ENCODE results near the gene PLPPR1.
"Not testable (repeated sequence)": the region's sequence is repeated elsewhere in the genome, so short reads cannot be mapped to it uniquely, and the experiment has no call there.

Gene PLPPR1

GRCh38 chr9:101119206-101119819 lies 90.8 kb downstream of the PLPPR1 start:
- TF ChIP-seq Cebpa-rat (IDR thresholded peaks at IDR 0.05) = no peak
- H3K27ac ChIP-seq = no peak overlapping the region

GRCh38 chr9:101121836-101122399 lies 93.4 kb downstream of the PLPPR1 start:
- Histone ChIP-seq H3K36me3 (no peaks in the 10 kb centered on the region), H4K20me1 (no peaks in the 10 kb centered on the region), H3K4me3 (no peak overlapping the region), H3K9ac (no peak overlapping the region), H3K27me3 (no peaks in the 10 kb centered on the region), H3K9me3 (peaks cover 24% of the 10 kb centered on the region), H3K27ac (no peak overlapping the region), H3K4me1 (no peaks in the 10 kb centered on the region), H3K4me2 (no peak overlapping the region)
- no peak for TF ChIP-seq Cebpa-rat (IDR thresholded peaks at IDR 0.05)

More at GRCh38 chr9:101119206-101119819, 90.8 kb downstream of the PLPPR1 start:
- Histone ChIP-seq H3K4me2 (no peak overlapping the region), H3K36me3 (no peaks in the 10 kb centered on the region), H3K9me3 (peaks cover 19% of the 10 kb centered on the region), H3K27me3 (no peaks in the 10 kb centered on the region), H3K4me1 (no peaks in the 10 kb centered on the region), H3K4me3 (no peak overlapping the region), H3K9ac (no peak overlapping the region), H4K20me1 (no peaks in the 10 kb centered on the region)

GRCh38 chr9:101126556-101126955 lies 98.0 kb downstream of the PLPPR1 start:
- Histone ChIP-seq H3K4me3 (no peak overlapping the region), H3K36me3 (no peaks in the 10 kb centered on the region), H4K20me1 (no peaks in the 10 kb centered on the region), H3K27ac (no peak overlapping the region), H3K4me2 (no peak overlapping the region), H3K9ac (no peak overlapping the region), H3K9me3 (peaks cover 32% of the 10 kb centered on the region), H3K4me1 (no peaks in the 10 kb centered on the region), H3K27me3 (no peaks in the 10 kb centered on the region)
- TF ChIP-seq Cebpa-rat (IDR thresholded peaks at IDR 0.05) = no peak

GRCh38 chr9:101127369-101127768 lies 98.8 kb downstream of the PLPPR1 start:
- H3K4me1 ChIP-seq, H3K27ac ChIP-seq, H3K9ac ChIP-seq, H3K4me2 ChIP-seq, H3K4me3 ChIP-seq, H4K20me1 ChIP-seq, H3K36me3 ChIP-seq, H3K27me3 ChIP-seq: not testable (repeated sequence)
- H3K9me3 ChIP-seq = peaks cover 32% of the 10 kb centered on the region

GRCh38 chr9:101128623-101129022 lies 100.1 kb downstream of the PLPPR1 start:
- Histone ChIP-seq H3K4me1 (no peaks in the 10 kb centered on the region), H3K36me3 (no peaks in the 10 kb centered on the region), H3K4me2 (no peak overlapping the region), H3K27ac (no peak overlapping the region), H3K9me3 (peaks cover 20% of the 10 kb centered on the region), H3K27me3 (no peaks in the 10 kb centered on the region), H3K9ac (no peak overlapping the region), H3K4me3 (no peak overlapping the region), H4K20me1 (no peaks in the 10 kb centered on the region)
- TF ChIP-seq Cebpa-rat (IDR thresholded peaks at IDR 0.05) = no peak

- H4K20me1 ChIP-seq = no peaks in the 10 kb centered on the region
- H3K4me2 ChIP-seq = no peak overlapping the region
- no peak overlapping the region for H3K4me3 ChIP-seq
- H3K36me3 ChIP-seq = no peaks in the 10 kb centered on the region
- no peak overlapping the region for H3K9ac ChIP-seq
- peaks cover 10% of the 10 kb centered on the region; the same call in 1 of the 2 replicates for H3K9me3 ChIP-seq
- no peak for TF ChIP-seq Cebpa-rat (IDR thresholded peaks at IDR 0.05)
- H3K27me3 ChIP-seq = no peaks in the 10 kb centered on the region
- H3K27ac ChIP-seq = no peak overlapping the region
- H3K4me1 ChIP-seq = no peaks in the 10 kb centered on the region
These were observed 101.5 kb downstream of the PLPPR1 start for GRCh38 chr9:101130054-101130453.

- Histone ChIP-seq H4K20me1 (no peaks in the 10 kb centered on the region), H3K36me3 (no peaks in the 10 kb centered on the region), H3K27me3 (no peaks in the 10 kb centered on the region), H3K4me2 (no peak overlapping the region), H3K9me3 (peaks cover 10% of the 10 kb centered on the region; the same call in 1 of the 2 replicates), H3K4me3 (no peak overlapping the region), H3K27ac (no peak overlapping the region), H3K9ac (no peak overlapping the region), H3K4me1 (no peaks in the 10 kb centered on the region)
- no peak for TF ChIP-seq Cebpa-rat (IDR thresholded peaks at IDR 0.05)
These were observed 102.8 kb downstream of the PLPPR1 start for GRCh38 chr9:101131326-101131725.

- Histone ChIP-seq H4K20me1 (no peaks in the 10 kb centered on the region), H3K4me2 (no peak overlapping the region), H3K9ac (no peak overlapping the region), H3K4me3 (no peak overlapping the region), H3K36me3 (no peaks in the 10 kb centered on the region), H3K4me1 (no peaks in the 10 kb centered on the region), H3K27ac (no peak overlapping the region), H3K27me3 (no peaks in the 10 kb centered on the region), H3K9me3 (no peaks in the 10 kb centered on the region)
- no peak for TF ChIP-seq Cebpa-rat (IDR thresholded peaks at IDR 0.05)
These were observed 104.3 kb downstream of the PLPPR1 start for GRCh38 chr9:101132801-101133200.

- Histone ChIP-seq H3K4me3 (no peak overlapping the region), H3K27me3 (no peaks in the 10 kb centered on the region), H4K20me1 (no peaks in the 10 kb centered on the region), H3K4me1 (no peaks in the 10 kb centered on the region), H3K9ac (no peak overlapping the region), H3K4me2 (no peak overlapping the region), H3K27ac (no peak overlapping the region), H3K9me3 (no peaks in the 10 kb centered on the region), H3K36me3 (no peaks in the 10 kb centered on the region)
- no peak for TF ChIP-seq Cebpa-rat (IDR thresholded peaks at IDR 0.05)
These were observed 110.0 kb downstream of the PLPPR1 start for GRCh38 chr9:101138509-101138908.

GRCh38 chr9:101139082-101139481 lies 110.6 kb downstream of the PLPPR1 start:
- H3K27me3 ChIP-seq = no peaks in the 10 kb centered on the region
- H4K20me1 ChIP-seq = no peaks in the 10 kb centered on the region
- no peak overlapping the region for H3K4me3 ChIP-seq
- H3K9ac ChIP-seq = no peak overlapping the region
- no peak for TF ChIP-seq Cebpa-rat (IDR thresholded peaks at IDR 0.05)
- no peak overlapping the region for H3K4me2 ChIP-seq
- H3K4me1 ChIP-seq = no peaks in the 10 kb centered on the region
- no peak overlapping the region for H3K27ac ChIP-seq
- no peaks in the 10 kb centered on the region for H3K9me3 ChIP-seq
- no peaks in the 10 kb centered on the region for H3K36me3 ChIP-seq
